ENCODE results near the gene MTCP1.
A peak's percentile ranks its signal among the peaks of the same experiment; 100 is the strongest.

MTCP1 gene

GRCh38 chrX:155094468-155095061 is 23.6 kb upstream of the MTCP1 start:
- no peak for DNase-seq (ENCODE audit: low read depth)
- peak; percentile 50; the same call in 1 of the 2 replicates for TF ChIP-seq CTCF (IDR thresholded peaks at IDR 0.05; ENCODE audit: control insufficient read depth, extremely low read depth, insufficient read depth)
- no peak overlapping the region for H3K4me3 ChIP-seq (ENCODE audit: low read depth, low read length)

- TF ChIP-seq CTCF (IDR thresholded peaks at IDR 0.05; ENCODE audit: control insufficient read depth, extremely low read depth, insufficient read depth), result no peak
- no peak for DNase-seq (ENCODE audit: low read depth)
- no peak overlapping the region for H3K4me3 ChIP-seq (ENCODE audit: low read depth, low read length)
Observed at GRCh38 chrX:155086961-155087735, 16.2 kb upstream of the MTCP1 start.

GRCh38 chrX:155086202-155086840 is 15.4 kb upstream of the MTCP1 start:
- TF ChIP-seq CTCF (IDR thresholded peaks at IDR 0.05; ENCODE audit: control insufficient read depth, extremely low read depth, insufficient read depth), result peak; percentile 29
- no peak for DNase-seq (ENCODE audit: low read depth)
- H3K4me3 ChIP-seq (ENCODE audit: low read depth, low read length), result no peak overlapping the region

- peak overlapping the region; percentile 76 for H3K4me3 ChIP-seq (ENCODE audit: low read depth, low read length)
- DNase-seq (ENCODE audit: low read depth), result no peak
- no peak for TF ChIP-seq CTCF (IDR thresholded peaks at IDR 0.05; ENCODE audit: control insufficient read depth, extremely low read depth, insufficient read depth)
Observed at GRCh38 chrX:155071694-155072280, 851 bp upstream of the MTCP1 start.

GRCh38 chrX:155070663-155070974 is 317 bp downstream of the MTCP1 start:
- DNase-seq (ENCODE audit: low read depth), result no peak
- H3K4me3 ChIP-seq (ENCODE audit: low read depth, low read length), result peak overlapping the region; percentile 71
- no peak for TF ChIP-seq CTCF (IDR thresholded peaks at IDR 0.05; ENCODE audit: control insufficient read depth, extremely low read depth, insufficient read depth)

GRCh38 chrX:155070038-155070437 is 898 bp downstream of the MTCP1 start:
- H3K4me3 ChIP-seq (ENCODE audit: low read depth, low read length), result peak overlapping the region; percentile 71
- no peak for DNase-seq (ENCODE audit: low read depth)
- no peak for TF ChIP-seq CTCF (IDR thresholded peaks at IDR 0.05; ENCODE audit: control insufficient read depth, extremely low read depth, insufficient read depth)
